Urinary bladder (tissue), 4 donors: ENCODE data around the gene TIE1. TPM values are rescaled to one million over a fixed set of nuclear protein-coding genes. Genes with fewer than 3 reads are reported as not detected.

Source experiments
- DNase-seq: peaks from one replicate; pipeline ENCODE4 v3.0.0-alpha.2; 2015; ENCODE audit errors: extremely low spot score
- H3K27ac ChIP-seq: one replicate; pipeline ENCODE4 v1.5.1; 2013; ENCODE audit warnings: low read depth, mild to moderate bottlenecking, moderate library complexity
- H3K36me3 ChIP-seq: one replicate; pipeline ENCODE4 v1.6.1; 2013; ENCODE audit warnings: mild to moderate bottlenecking, moderate library complexity; ENCODE audit not compliant: insufficient read depth
- H3K4me1 ChIP-seq: one replicate; pipeline ENCODE4 v1.6.1; 2013; ENCODE audit warnings: mild to moderate bottlenecking, moderate library complexity; ENCODE audit not compliant: insufficient read depth
- H3K4me3 ChIP-seq: one replicate; pipeline ENCODE4 v1.5.1; 2013; ENCODE audit warnings: low read depth, low read length
- WGBS: extraction: QIAGEN DNeasy Blood & Tissue Kit; methylation state at CpG from one replicate; pipeline ENCODE4 v1.1.7; 2013; 5-methylcytosine and 5-hydroxymethylcytosine counted together
- polyA plus RNA-seq: library from polyadenylated mRNA; stranded (reverse); fragments of 200-250 nt; gene quantifications from one replicate; pipeline ENCODE4 v1.2.3, GENCODE V29; 2013
- total RNA-seq: library from RNA; depleted of rRNA; stranded (reverse); fragments of >200 nt; gene quantifications from one replicate; pipeline ENCODE4 v1.2.3, GENCODE V29; 2014
- donor health status: healthy with polysubstance abuse.
- donor health status: healthy.

TIE1 gene
- total and polyA plus RNA-seq, 2 donors, result 35.2 to 38.5 TPM

DNA sequence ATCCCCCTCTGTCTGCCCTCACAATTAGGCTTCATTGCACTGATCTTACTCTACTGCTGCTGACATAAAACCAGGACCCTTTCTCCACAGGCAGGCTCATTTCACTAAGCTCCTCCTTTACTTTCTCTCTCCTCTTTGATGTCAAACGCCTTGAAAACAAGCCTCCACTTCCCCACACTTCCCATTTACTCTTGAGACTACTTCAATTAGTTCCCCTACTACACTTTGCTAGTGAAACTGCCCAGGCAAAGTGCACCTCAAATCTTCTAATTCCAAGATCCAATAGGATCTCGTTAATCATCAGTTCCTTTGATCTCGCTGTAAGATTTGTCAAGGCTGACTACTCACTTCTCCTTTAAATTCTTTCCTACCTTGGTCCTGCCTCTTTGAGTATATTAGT is 52.1 kb downstream of the TIE1 start:
- WGBS, result 56% methylated on average over 3 of the region's 3 CpGs
- Histone ChIP-seq H3K27ac (no peak overlapping the region), H3K4me1 (no peaks in the 10 kb centered on the region), H3K4me3 (no peak overlapping the region), H3K36me3 (no peaks in the 10 kb centered on the region)
- DNase-seq, result no peak

DNA sequence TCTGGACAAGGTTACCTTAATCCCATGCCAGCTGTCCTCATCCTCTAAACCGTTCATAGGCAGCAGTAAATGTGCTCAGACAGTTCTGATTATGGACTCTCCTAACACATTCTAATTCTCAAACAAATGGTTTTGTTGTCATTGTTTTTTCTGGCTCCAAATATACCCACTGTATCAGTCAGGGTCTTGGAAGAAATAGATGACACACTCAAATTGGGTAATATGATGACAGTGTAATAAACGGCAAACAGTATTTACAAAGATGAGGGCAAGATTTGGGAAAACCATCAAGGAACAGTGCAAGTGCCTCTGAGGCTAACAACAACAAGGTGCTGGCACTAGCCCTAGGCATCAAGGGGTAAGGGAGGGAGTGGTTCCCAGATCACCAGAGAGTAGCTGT is 53.7 kb downstream of the TIE1 start:
- H3K27ac ChIP-seq, result no peak overlapping the region
- H3K36me3 ChIP-seq, result no peaks in the 10 kb centered on the region
- H3K4me1 ChIP-seq, result no peaks in the 10 kb centered on the region
- WGBS, result 67% methylated on average over 2 of the region's 2 CpGs
- no peak for DNase-seq
- no peak overlapping the region for H3K4me3 ChIP-seq

DNA sequence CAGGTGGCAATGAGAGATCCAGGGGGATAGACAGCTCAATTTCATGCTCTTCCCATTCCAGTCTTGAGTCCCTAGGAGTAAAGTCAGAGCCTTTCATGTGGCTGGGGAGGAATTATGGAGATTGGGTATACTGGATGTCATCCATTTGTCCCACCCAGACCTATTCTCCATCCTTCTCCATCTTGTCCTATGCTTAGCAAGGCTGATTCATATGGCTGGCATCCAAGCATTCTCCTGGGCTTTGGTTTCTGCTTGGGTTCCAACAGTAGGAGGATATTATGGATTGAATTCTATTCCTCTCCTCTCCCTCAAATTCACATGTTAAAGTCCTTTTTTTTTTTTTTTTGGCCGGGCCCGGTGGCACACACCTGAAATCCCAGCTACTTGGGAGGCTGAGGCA is 54.2 kb downstream of the TIE1 start:
- H3K4me1 ChIP-seq, result no peaks in the 10 kb centered on the region
- H3K4me3 ChIP-seq, result no peak overlapping the region
- WGBS, result 94% methylated on average over 2 of the region's 2 CpGs
- no peaks in the 10 kb centered on the region for H3K36me3 ChIP-seq
- H3K27ac ChIP-seq, result no peak overlapping the region
- DNase-seq, result no peak

DNA sequence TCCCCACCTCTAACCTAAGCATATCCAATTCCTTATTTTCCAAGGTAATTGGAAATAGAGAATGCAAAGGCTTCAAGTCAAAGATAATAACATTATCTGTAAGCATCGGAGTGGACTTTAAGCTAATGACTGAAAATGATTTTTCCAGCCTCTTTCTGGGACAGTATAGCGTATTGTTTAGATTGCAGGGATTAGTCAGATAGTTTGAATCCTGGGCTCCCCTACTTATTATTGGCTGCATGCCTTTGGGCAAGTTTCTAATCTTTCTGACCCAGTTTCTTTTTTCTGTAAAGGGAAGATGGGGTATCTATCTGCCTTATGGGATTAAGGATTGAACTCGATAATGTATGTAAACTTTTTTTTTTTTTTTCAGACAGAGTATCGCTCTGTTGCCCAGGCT is 56.5 kb downstream of the TIE1 start:
- no peak for DNase-seq
- H3K4me1 ChIP-seq, result no peaks in the 10 kb centered on the region
- WGBS, result 50% methylated on average over 4 of the region's 4 CpGs
- H3K36me3 ChIP-seq, result no peaks in the 10 kb centered on the region
- H3K4me3 ChIP-seq, result no peak overlapping the region
- H3K27ac ChIP-seq, result no peak overlapping the region

DNA sequence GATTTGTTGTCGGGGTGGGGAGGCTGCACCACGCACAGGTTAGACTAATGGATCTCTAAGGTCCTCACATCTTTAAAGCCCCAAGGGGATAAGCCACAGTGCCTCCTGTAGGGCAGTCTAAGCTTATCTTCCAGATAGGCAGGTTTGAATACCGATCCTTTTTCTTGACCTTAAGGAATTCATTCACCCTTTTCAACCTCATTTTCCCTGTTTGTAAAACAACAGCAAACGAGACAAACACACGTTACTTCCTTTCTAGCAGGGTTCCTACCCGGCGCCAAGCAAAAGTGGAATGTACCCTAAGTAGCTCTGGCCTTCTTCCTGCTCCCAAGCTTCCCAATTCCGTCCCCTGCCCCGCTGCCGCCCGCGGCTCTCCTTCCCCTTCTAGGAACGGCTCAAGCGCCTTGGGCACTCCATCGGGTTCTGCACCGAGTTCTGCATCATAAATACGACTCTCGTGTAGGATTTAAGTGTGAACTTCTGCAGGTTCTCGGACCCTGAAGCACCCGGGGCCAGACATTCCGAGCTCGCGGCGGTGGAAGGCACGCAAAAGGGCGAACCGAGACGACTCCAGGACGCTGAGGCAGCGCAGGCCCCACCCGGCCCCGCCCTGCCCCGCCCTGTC is 57.5 kb downstream of the TIE1 start:
- Histone ChIP-seq H3K36me3 (no peaks in the 10 kb centered on the region), H3K27ac (peak overlapping the region; percentile 48), H3K4me1 (no peaks in the 10 kb centered on the region), H3K4me3 (peak overlapping the region; percentile 44)
- DNase-seq, result no peak
- WGBS, result under 1% methylated on average over 33 of the region's 33 CpGs

DNA sequence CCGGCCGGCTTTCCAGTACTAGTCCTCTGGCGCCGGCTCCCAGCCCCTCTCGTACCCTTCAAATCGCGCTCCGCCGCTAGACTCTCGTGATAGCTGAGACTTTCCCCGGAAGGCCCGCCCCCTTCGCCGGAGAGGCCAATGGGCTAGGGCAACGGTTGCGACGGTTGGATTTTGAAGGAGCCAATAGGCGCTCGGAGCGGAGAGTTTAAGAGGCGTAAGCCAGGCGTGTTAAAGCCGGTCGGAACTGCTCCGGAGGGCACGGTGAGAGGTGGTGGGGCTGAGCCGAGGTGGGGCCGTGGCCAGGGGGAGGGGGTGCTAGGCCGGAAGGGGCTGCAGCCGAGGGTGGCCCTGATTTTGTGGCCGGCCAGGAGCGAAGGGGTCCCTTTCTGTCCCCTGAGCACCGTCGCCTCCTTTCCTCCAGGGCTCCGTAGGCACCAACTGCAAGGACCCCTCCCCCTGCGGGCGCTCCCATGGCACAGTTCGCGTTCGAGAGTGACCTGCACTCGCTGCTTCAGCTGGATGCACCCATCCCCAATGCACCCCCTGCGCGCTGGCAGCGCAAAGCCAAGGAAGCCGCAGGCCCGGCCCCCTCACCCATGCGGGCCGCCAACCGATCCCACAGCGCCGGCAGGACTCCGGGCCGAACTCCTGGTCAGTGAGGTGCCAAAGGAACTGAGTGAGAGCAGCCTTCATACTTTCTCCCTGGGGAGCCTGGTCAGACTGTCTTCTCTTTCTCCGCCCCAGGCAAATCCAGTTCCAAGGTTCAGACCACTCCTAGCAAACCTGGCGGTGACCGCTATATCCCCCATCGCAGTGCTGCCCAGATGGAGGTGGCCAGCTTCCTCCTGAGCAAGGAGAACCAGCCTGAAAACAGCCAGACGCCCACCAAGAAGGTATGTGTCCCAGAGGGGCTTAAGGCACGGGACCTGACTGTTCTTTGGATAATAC is 58.2 kb downstream of the TIE1 start, which contains the start of gene CDC20:
Gene CDC20 (plus strand): TSS at position 236 of the 948 bp plus-strand sequence. CDS start 235 bp downstream, at position 471.
- Histone ChIP-seq H3K4me3 (peak within 1 kb of the TSS; percentile 44), H3K27ac (peak within 1 kb of the TSS; percentile 48), H3K36me3 (no peaks in the 10 kb centered on the region), H3K4me1 (no peaks in the 10 kb centered on the region)
- WGBS, result 2% methylated on average over 59 of the region's 59 CpGs
- DNase-seq, result peak; percentile 96

DNA sequence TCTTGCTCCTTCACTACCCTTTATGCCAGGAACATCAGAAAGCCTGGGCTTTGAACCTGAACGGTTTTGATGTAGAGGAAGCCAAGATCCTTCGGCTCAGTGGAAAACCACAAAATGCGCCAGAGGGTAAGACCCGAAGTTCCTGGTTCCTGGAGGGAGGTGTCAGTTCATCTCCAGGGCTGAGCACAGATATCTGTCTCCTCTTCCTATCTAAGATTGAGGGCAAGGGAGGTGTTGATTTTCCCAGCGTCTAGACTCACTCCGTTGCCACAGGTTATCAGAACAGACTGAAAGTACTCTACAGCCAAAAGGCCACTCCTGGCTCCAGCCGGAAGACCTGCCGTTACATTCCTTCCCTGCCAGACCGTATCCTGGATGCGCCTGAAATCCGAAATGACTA is 58.9 kb downstream of the TIE1 start:
- DNase-seq, result no peak
- WGBS, result 41% methylated on average over 11 of the region's 11 CpGs

DNA sequence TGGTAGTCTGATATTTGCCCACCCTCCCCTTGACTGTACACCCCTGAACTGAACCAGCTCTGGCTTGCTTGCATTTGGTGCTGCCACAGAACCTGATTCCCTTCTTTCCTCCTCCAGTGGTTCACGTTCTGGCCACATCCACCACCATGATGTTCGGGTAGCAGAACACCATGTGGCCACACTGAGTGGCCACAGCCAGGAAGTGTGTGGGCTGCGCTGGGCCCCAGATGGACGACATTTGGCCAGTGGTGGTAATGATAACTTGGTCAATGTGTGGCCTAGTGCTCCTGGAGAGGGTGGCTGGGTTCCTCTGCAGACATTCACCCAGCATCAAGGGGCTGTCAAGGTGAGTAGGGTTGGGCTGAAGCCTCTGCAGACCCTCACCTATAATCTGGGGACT is 59.8 kb downstream of the TIE1 start:
- Histone ChIP-seq H3K27ac (no peak overlapping the region), H3K4me3 (no peak overlapping the region), H3K36me3 (peaks cover 2% of the 10 kb centered on the region), H3K4me1 (no peaks in the 10 kb centered on the region)
- no peak for DNase-seq
- WGBS, result 71% methylated on average over 4 of the region's 4 CpGs

More for the DNA sequence above, 58.9 kb downstream of the TIE1 start:
- Histone ChIP-seq H3K4me3 (no peak overlapping the region), H3K27ac (no peak overlapping the region), H3K4me1 (no peaks in the 10 kb centered on the region), H3K36me3 (peaks cover 1% of the 10 kb centered on the region)

DNA sequence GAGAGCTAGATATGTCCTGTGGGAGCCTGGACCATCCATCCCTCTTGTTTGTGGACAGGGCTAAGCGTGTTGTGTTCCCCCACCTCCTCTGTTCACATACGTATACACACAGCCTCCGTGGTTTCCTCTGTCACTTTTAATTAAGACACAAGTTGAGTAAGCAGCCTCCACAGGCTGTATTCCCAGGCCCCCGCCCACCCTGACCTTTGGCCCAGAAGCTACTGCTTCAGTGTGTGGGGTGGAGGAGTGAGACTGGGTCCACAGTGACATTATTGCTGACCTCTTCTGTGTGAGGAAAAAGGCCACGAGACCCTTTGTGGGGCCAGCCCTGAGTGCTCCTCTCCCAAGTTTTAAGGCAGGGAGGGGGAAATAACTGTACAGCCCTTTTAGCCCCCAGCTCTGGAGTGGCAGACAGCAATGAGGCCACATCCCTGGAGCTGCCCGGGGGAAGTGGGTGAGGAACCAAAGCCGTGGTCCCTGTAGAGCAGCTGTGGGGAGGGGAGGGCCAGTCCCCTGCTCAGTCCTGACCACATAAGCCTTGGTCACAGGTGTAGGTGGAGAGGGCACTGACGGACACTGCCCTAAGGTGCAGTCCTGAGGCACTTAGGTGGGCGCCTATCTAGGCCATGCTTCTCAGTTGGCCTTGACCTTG is 62.6 kb downstream of the TIE1 start:
- H3K4me1 ChIP-seq, result no peaks in the 10 kb centered on the region
- 77% methylated on average over 9 of the region's 9 CpGs for WGBS
- H3K4me3 ChIP-seq, result no peak overlapping the region
- H3K36me3 ChIP-seq, result peaks cover 2% of the 10 kb centered on the region
- no peak overlapping the region for H3K27ac ChIP-seq
- no peak for DNase-seq

DNA sequence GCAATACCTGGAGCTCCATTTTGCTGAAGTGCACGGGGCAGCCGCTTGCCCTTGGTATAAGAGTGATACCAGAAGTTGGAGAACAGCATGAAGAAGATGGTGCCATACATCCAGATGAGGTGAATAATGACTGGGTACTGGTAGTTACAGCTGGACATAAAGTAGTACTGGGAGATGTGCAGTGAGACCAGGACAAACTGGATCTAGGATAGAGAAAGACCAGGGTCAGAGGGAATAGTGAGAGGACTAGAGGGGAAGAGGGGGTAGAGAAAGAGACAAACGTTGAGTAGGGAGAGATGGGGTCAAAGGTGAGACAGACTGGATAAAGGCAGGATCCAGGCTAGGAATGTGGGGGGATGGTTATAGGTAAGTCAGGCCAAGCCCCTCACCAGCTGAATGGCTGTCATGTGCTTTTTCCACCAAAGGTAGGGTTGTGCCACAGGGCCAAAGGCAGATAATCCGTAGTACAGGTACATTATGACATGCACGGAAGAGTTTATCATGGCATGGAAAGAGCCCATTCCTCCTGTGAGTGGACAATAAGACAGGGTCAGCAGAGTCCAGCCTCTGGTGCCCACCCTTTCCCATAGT is 63.2 kb downstream of the TIE1 start:
- H3K27ac ChIP-seq, result no peak overlapping the region
- no peaks in the 10 kb centered on the region for H3K4me1 ChIP-seq
- no peak for DNase-seq
- WGBS, result 78% methylated on average over 5 of the region's 5 CpGs
- H3K4me3 ChIP-seq, result no peak overlapping the region
- peaks cover 2% of the 10 kb centered on the region for H3K36me3 ChIP-seq

DNA sequence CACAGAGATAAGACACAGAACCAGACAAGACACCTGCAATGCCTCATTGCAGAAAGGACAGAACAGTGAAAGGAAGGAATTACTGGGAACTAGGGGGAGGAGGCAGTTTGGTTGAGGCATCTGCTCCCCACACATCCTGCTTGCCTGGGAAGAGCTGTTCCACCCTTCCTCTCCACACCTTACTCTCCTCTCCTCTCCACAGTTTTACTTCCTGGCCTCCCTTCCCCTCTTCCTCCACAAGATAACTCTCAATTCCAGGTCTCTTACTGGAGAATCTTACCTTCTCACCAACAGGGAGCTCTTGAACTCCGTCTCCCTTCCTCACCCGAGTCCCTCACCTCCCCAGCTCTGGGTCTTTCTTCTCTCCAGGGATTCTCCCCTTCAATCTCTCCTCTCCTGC is 64.9 kb downstream of the TIE1 start:
- H3K27ac ChIP-seq, result no peak overlapping the region
- H3K4me3 ChIP-seq, result no peak overlapping the region
- H3K4me1 ChIP-seq, result no peaks in the 10 kb centered on the region
- H3K36me3 ChIP-seq, result peaks cover 2% of the 10 kb centered on the region
- DNase-seq, result no peak
- 82% methylated on average over 2 of the region's 2 CpGs for WGBS

DNA sequence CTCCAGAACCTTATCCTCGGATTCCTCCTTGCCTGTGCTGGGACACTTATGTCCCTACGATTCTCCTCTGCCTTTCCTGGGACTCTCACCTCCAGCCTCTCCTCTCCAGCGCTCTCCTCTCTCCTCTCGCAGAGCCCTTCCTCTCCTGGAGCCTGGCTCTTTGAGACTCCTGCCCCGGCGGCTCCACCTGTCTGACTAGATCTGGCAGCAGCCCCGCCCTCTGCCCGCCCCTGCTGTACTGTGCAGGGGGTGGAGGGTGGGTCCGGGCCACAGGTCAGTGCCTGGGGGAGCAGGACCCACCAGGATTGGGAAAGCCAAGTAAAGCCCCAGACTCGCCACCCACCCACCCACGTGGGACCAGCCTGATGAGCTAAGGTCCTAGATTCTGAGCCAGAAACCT is 65.4 kb downstream of the TIE1 start:
- H3K4me1 ChIP-seq, result no peaks in the 10 kb centered on the region
- peak overlapping the region; percentile 94 for H3K27ac ChIP-seq
- no peak for DNase-seq
- H3K36me3 ChIP-seq, result peaks cover 2% of the 10 kb centered on the region
- H3K4me3 ChIP-seq, result peak overlapping the region; percentile 87
- 48% methylated on average over 11 of the region's 11 CpGs for WGBS

DNA sequence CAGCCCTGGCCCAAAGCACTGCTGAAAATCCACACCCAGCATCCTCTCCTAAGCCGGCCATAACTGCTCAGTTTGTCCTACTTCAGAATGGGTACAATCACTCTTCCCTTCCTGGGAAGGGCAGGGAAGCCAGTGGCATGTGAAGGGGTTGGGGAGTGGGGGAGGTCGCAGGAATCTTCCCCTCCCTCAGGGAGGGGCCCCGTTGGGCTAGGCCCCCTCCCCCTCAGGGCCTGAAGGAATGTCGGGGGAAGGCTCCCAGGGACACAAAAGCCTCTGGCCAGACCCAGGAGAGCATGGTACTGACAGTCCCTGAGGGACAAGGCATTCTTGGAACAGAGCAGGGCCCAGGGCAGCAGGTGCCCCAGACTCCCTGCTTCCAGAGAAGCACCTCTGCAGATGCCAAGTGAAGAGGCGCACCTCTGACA is 65.8 kb downstream of the TIE1 start:
- Histone ChIP-seq H3K27ac (peak overlapping the region; percentile 94), H3K4me3 (peak overlapping the region; percentile 87), H3K36me3 (peaks cover 2% of the 10 kb centered on the region), H3K4me1 (no peaks in the 10 kb centered on the region)
- DNase-seq, result no peak
- WGBS, result 23% methylated on average over 5 of the region's 5 CpGs
